UCSD-AML1 (cell line): ENCODE measurements around the gene MMP3.
"Not testable (repeated sequence)": the region's sequence is repeated elsewhere in the genome, so short reads cannot be mapped to it uniquely, and the experiment has no call there.

Experiments used
- DNase-seq: peaks from one replicate; lab custom pipeline; 2025; ENCODE audit not compliant: unreplicated experiment; lab: John Stamatoyannopoulos, UW

Gene MMP3

DNA sequence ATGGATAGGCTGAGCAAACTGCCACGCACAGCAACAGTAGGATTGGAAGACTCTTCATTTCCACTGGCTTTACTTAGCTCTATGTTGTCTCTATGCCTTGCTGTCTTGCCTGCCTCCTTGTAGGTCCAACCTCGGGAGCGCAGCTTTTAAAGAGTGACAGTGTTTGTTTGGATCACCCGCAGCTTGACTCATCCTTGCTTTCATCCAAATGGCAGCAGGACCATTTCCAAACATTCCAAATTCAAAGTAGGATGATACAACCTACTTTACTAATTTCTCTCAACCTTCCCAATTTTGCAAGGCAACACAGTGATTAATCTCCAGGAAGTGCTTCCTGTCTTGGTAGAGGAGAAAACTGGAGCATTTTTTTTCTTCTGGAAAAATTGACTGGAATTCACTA, at the start of gene MMP3:
Gene MMP3 (minus strand): TSS at position 121 of the 400 bp plus-strand sequence. CDS start 63 bp downstream, at position 58.
- no peak for DNase-seq

DNA sequence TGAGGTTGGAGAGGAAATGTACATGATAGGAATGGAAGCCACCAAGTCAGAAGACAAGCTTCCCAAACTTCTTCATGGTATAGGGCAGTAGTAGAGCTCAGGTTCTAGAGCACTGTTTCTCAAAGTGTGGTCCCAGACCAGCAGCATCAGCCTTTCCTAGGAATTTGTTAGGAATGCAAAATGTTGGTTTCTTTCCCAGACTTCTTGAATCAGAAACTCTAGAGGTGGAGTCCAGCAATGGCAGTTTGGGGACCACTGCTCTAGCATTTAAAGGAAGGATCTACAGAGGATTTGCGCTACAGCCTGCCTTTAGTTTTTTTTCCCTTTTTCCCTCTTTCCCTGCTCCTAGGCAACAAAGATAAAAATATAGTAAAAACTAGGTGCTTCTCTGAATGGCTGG, 48.3 kb upstream of the MMP3 start:
- no peak for DNase-seq

DNA sequence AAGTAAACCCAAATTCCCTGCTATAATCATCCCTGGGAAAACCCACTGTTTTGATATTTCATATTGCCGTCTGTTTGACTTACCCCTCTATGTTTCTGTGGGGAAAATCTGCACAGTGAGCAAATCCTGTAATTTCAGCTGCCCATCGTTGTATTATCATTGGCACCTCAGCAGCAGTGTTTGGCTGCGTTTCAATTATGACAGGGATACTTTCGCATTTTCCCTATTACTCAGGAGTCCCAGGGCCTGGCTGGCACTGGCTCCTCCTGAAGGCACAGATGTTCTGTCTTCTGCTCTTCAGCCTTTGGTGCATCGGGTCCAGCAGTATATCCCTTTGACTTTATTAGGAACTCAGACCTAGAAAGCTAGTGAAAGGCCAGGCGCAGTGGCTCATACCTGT, 43.6 kb upstream of the MMP3 start:
- DNase-seq, result no peak

DNA sequence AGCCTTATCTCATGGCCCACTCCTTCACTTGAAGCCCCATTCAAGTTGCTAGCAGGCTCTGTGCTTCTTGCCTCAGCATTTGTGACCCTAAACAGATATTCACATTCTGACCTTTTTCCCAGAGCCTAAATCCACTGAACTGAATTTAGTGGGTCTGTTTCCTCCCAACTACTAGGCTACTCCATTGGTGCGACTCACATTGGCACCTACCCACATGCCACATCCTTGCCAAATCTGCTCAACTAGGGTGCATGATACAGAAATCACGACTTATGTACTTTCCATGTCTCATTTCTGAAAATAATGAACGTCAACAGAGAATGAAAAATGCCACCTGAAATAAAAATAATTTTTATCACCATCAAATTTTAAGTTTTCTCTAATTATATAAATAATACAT, 39.7 kb upstream of the MMP3 start:
- no peak for DNase-seq

DNA sequence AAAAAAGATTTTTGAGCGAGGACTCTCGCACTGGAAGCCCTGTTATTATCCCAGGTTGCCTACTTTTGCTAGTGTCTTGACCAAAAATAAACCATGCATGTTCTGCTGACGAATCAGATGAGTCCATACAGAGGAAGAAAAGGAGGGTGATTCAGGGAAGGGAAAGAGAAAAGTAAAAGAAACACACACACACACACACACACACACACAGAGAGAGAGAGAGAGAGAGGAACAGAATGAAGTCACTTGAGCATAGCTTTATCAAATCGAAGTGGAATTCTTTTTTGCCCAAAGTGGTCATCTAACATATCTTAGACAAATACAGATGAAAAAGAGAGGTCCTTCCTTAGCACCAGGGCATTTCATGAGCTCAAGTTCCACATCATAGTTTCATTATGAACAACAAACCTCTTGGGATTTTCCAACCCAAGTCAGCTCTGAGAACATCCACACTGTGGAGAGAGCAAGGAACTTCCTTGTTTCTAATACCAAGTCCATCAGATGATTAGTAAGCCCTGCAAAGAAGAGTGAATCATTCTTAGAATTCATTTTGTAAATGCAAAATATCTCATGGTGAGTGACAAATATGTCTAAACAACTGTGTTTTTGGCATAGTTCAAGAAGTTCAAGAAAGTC, 39.1 kb upstream of the MMP3 start:
- no peak for DNase-seq

DNA sequence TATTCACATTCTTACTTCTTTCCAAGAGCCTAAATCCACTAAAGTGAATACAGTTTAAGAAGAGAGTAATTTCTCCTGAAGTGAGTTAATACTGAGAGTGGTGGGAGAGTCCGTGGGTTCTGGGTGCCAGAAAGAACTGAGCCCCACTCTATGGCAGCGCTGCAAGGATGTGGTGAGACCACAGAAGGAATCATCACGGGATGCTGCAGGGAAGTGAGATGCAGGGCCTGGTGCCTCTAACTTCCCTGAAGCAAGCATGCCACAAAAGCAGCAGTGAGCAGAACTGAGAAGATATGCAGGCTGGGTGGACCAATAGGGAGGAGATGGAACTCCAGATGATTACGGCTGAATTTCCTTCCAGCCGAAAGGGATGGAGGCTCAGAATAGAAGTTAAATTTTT, 36.4 kb upstream of the MMP3 start:
- peak; percentile 19 for DNase-seq

DNA sequence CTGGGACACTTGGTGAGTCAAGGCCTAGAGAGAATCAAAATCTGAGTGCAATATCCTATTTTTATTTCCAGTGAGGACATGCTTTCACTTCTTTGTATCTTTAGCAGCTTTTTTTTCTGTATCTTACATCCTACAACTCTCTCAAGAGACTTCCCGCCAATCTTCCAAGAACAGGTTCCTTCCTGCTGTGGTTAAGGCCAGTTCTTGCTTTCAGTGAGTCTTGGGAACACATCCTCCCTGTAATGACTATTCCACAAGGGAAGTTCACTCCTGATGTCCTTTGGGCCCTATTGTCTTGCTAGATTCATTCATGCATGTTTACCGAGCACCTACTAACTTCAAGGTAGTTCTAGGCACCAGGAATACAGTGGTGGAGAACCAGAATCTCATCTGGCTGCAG, 35.2 kb upstream of the MMP3 start:
- DNase-seq, result no peak

DNA sequence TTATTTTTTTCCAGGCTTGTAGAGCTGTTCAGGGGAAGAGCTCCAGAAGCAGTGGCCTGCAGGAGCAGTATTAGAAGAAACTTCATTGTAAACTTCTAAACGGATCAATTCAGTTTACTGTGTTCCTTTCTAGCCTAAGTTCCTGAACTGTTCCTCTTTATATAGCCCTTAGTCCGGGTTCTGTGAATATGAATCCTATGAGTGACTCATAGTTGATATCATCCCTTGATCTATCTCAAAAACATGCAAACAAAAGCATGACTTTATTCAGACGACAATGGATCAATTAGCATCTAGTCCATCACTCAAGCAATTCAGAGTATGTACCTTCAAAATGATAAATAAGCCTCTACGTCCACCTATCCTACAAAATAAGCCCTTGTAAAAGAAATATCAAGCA, 31.4 kb upstream of the MMP3 start, which contains the start of gene MMP12:
Gene MMP12 (minus strand): TSS at position 131 of the 400 bp plus-strand sequence. CDS start 45 bp downstream, at position 86.
- DNase-seq, result no peak

DNA sequence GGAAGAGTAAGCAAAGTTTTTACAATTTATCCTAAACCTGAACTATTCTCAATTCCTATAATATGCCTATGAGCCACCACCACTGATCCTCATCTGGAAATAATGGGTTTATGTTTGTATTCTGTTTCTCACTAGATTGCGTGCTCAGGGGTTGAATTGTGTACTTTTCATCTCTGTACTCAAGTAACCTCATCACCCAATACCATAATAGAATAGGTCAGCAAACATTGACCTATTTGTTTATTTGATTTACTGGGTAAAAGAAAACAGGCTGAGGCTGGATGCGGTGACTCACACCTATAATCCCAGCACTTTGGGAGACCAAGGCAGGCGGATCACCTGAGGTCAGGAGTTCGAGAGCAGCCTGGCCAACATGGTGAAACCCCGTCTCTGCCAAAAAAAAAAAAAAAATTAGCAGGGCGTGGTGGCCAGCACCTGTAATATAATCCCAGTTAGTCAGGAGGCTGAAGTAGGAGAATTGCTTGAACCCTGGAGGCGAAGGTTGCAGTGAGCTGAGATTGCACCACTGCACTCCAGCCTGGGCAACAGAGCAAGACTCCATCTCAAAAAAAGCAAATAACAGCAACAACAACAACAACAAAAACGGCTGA, 26.1 kb upstream of the MMP3 start:
- DNase-seq, result not testable (repeated sequence)

DNA sequence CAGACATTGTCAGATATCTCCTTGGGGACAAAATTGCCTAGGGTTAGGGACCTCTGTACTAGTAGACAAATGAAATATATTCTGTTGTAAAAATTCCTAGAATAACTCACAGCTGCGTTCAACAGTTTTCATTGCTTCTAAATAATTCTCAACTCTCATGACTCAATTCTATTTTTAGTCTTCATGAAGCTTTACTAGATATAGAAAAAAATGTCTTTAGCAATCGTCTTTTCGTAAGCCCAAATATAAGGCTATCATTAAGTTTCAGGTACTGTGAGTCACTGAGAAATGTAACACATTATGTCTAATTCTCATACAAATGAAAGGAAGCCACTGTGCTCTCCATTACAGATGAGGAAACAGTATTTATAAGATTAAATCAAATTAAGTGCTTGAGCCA, 24.9 kb upstream of the MMP3 start:
- DNase-seq, result no peak

DNA sequence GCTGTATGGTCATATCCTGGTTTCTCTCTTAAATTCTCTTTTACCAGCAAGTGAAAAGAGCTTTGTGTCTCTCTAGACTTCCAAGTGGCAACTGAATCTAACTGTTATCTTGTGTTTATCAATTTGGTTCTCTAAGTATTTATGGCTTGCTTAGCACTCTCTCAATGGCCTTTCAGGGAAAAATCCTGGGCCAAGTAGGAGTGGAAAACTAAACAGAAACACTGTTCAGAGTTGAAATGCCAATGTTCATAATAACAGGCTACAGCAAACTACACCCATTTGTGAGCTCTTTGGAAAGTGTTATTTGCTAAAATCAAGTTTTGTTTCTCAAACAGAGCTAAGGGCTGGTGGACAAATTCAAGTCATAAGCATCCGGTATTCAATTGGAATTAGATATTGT, 21.3 kb upstream of the MMP3 start:
- DNase-seq, result no peak

DNA sequence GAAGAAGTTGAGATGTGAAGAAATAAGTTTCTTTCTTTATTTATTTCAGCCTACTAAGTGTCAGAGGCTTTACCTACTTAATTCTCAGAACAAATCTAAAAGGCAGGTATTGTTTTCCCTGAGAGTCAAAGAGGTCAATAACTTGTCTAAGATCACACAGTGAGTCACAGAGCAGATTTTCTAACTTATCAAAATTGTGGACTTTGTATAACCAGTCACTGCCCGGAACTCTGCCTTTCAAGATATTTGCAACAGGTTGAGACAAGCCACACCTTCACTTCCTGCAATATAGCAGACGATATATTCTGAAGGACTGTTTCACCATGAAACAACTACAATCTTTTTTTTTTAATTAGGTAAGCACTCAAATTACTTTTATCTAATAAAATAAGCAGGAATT, 10.5 kb upstream of the MMP3 start:
- DNase-seq, result no peak

DNA sequence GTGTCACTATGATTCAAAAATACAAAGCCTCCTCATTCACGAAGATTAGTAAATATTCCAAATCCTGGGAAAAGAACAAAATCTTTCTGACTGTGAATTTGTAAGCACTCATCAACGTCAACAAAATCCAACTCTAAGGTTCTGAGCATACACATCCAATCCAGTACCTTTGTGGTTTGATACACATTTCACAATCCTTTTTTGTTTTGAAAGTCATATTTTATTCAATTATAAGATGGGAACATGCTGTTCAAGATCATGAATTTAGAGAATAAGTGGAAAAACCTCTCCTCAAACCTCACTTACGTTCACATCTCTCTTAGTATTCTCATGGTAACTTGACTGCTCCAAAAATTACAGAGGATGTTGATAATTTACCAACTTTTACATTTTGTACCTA, 9.6 kb upstream of the MMP3 start:
- DNase-seq, result no peak

DNA sequence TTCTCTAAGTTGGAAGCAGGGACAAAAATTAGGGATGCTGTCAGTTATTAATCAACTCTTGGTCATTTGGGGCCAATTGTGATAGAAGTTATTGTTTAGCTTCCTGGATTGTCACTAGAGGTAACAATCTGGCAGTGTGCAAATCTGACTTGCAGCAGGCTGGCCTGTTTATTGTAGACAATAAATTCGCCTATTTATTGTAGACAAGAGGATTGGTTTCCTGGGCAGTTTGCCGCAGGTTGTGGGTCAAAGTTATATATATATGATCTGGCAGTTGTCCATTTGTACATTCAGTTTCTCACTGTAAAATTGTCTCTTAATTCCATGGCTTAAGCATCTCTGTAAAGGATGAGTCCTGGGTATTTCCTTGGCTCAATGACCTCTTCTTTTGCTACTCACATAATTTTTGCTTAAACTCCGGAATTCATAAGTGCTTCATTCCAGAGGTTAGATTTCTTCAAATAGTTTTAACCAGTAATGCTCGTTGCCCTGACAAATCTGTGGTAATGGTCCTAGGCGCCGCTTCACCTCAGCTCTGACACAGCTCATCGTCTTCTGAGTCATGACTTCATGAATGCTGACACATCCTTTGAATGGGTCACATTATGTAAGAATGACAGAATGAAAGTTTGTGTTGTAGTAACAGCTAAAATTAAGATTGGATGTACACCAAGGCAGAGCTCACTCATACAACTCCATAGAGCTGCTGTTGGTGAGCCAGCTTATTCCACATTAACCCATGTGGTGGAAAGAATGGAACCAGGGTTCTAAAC, 7.8 kb upstream of the MMP3 start:
- no peak for DNase-seq

DNA sequence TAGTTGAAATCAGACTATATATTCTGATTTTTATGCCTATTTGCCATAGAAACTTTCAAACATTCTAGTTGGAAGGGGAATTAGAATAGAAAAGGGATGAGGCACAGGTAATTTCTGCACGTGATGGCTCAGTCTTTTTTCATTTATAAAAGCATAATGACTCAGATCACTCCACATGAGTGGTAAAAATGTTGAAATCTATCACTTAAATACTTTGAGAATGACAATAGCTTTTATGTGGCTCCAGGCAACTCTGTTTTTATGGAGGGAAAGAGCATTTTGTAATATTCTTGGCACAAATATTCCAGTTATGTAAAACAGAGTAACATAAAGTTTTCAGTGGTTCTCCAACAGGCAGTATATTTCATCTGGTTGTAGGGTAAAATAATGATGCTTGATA, 5.9 kb upstream of the MMP3 start:
- DNase-seq, result no peak

DNA sequence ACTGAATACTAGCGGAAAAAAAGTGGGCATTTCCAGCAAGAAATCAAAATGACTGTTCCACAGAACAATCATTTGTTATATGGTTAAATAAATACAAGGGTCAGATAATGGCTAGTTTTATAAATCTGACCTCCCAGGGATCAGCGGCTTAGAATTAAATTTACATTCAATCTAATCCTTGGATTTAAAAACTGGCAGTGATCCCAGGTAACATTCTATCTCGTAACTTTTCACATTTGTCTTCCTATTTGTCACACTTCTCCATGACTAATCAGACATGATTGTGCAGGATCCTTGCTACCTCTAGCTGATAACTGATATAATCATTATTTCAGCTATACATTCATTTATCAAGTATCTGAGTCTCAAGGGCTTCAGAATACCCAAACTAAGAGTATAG, 2.9 kb upstream of the MMP3 start:
- no peak for DNase-seq

DNA sequence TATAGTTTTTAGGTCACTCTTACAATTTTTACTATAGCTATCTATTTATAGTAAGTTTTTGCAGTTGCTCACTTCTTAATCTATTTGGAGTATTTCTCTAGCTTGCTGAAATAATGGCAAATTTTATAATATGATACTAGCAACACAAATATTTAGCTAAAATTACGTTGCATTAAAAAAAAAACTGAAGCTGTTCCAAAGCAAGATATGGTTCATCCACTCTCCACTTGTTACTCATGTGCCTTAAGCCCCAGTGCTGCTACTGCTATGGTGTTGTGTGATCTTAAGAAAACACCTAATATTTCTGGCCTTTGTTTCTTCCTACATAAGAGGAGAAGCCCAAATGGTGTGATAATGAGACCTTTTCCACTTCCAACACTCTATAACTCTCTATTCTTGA, 479 bp downstream of the MMP3 start:
- DNase-seq, result no peak

DNA sequence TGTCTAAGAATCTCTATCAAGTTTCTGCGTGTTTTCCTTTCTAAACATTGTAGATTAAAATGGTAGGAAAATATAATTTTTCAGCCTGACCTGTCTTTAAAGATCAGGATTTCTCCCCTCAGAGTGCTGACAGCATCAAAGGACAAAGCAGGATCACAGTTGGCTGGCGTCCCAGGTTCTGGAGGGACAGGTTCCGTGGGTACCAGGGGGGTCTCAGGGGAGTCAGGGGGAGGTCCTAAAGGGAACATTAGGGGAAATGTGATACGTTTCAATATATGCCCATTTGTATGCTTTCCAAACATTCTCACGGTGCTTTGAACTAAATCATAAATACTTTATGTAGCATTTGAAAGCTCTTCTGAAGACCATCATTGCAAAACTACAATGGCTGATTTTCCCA, 3.4 kb downstream of the MMP3 start:
- no peak for DNase-seq

DNA sequence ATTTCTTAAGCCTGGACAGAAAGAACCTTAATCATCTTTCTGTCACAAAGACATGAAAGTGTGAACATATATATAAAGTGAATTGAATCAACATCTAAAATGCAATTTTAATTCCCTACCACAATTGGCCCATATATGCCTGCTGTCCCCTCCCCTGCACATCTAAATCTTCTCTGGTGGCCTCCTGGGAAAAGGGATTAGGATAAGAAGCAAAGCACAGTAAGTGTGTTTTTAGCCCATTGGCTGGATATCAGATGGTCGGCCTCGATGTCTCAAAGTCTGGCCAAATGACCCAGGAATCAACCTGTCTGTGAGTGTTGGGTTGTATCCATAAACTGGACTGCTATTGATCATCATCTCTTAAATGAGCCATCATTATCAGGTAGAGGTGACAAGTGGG, 5.8 kb downstream of the MMP3 start:
- no peak for DNase-seq

DNA sequence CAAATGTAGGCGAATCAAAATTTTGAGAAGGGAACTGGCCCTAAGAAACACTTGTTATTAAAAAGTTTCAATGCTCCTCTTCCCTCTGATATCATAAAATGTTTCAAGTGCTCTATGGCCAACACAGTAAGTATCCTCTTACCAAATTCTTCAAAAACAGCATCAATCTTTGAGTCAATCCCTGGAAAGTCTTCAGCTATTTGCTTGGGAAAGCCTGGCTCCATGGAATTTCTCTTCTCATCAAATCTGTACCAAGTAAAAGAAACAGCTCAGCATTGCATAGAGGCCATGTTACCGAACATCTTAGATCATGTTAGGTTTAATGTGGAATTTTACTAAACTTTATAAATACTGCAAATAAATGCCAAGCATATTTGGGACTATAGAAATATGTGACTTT, 6.3 kb downstream of the MMP3 start:
- DNase-seq, result no peak

DNA sequence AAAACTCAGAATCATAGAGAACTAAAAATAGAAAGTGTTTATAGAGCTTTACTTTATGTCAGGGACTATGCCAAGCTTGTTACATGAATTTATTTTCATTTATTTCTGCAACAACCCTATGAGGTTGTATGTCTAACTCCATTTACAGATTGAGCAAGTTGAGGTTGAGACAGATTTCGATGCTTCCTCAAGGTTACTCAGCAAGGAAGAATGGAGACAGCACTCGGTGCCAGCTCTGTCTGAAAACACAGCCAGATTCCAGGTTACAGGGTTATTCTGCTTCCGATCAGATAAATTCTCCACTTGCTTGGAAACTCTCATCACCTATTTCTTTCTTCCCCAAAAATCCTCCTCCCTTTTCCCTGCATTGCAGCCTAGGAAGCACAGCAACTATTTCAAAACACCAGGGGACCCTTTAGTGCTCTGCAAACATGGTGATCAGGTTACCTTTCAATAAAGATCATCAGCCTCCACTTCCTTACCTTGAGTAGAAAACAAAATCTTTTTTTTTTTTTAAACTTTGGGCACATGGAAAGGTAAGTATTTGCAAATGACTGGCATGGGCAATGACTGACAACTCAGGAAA, 7.0 kb downstream of the MMP3 start:
- DNase-seq, result no peak

DNA sequence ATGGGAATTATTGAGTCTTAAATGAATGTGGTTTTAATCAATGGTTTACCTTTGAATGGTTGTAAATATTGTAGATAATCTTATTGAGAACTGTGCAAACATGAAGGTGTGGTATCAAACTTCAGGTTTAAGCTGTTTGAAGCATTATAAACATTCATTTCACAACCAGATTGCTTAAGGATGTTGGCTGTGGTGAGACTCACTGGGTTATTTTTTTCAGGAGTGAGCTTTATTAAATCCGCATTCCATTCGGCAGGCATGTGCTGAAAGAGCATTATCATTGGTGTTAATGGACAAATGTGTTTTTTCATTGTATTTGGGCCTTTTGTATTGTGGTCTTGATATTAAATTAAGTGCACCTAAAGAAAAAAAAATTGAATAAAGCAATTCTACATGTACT, 9.7 kb downstream of the MMP3 start:
- DNase-seq, result no peak
